A549 (cell line): ENCODE data around the gene SCFD1. TPM values are rescaled to one million over a fixed set of nuclear protein-coding genes. Genes with fewer than 3 reads are reported as not detected.
"Not testable (repeated sequence)": the region's sequence is repeated elsewhere in the genome, so short reads cannot be mapped to it uniquely, and the experiment has no call there.

ENCODE experiments used
- ATAC-seq, 2 experiments: fragments of 200-7000 bp in 1 of 2; fragments of >200 bp in 1 of 2; cut with Nextera tagmentation in 1 of 2; cut with Tn5 transposase in 1 of 2; 3 replicates each; pipeline versions ENCODE4 v1.8.0 to v1.9.1; 2018 to 2020; ENCODE audit warnings: mild to moderate bottlenecking in 1 of 2, moderate library complexity in 1 of 2
- CTCF ChIA-PET: fragments of 300-600 bp; sonication (Branson Sonifier 250); formaldehyde crosslinking; extraction: SDS; loops from one replicate; lab custom pipeline; 2021; ENCODE audit warnings: antibody characterized with exemption, inconsistent platforms; lab: Yijun Ruan, JAX
- POLR2A ChIA-PET: fragments of 350-600 bp; formaldehyde crosslinking; extraction: SDS; loops from one replicate; lab custom pipeline; 2021; ENCODE audit warnings: antibody characterized with exemption, inconsistent platforms; lab: Yijun Ruan, JAX
- DNase-seq, 2 experiments: peaks; one replicate each; pipeline versions ENCODE4 v3.0.0 to v3.0.0-alpha.2; 2011 to 2016; ENCODE audit warnings: low read depth in 1 of 2, low spot score in 1 of 2
- FAIRE-seq: peaks from 2 replicates; lab custom pipeline; 2011; peaks lifted over from hg19 to GRCh38; lab: Jason Lieb, UNC
- H3K27ac ChIP-seq, 2 experiments: fragments of >200 bp; sonication (Bioruptor Twin); formaldehyde crosslinking; 3 replicates each; pipeline ENCODE4 v1.5.1; 2016 to 2017
- H3K4me1 ChIP-seq: fragments of >200 bp; sonication (Bioruptor Twin); formaldehyde crosslinking; 3 replicates; pipeline ENCODE4 v1.6.1; 2016
- H3K4me2 ChIP-seq: fragments of >200 bp; sonication (Bioruptor Twin); formaldehyde crosslinking; 3 replicates; pipeline ENCODE4 v1.6.1; 2016
- H3K4me3 ChIP-seq: fragments of >200 bp; sonication (Bioruptor Twin); formaldehyde crosslinking; 3 replicates; pipeline ENCODE4 v1.5.1; 2016
- H3K9me3 ChIP-seq: fragments of >200 bp; sonication (Bioruptor Twin); formaldehyde crosslinking; 3 replicates; pipeline ENCODE4 v1.6.1; 2016
- ATOH8 ChIP-seq: fragments of 250-450 bp; sonication (Bioruptor Pico); IDR thresholded peaks from 2 replicates; pipeline ENCODE4 v1.5.0; 2020; ENCODE audit warnings: low read depth, mild to moderate bottlenecking, moderate library complexity
- CBX2 ChIP-seq: fragments of 200-600 bp; sonication (generic); IDR thresholded peaks from 2 replicates; pipeline ENCODE4 v1.6.1; 2016; ENCODE audit warnings: low read depth, mild to moderate bottlenecking, borderline replicate concordance
- CBX8 ChIP-seq: fragments of 200-600 bp; sonication (generic); IDR thresholded peaks from 2 replicates; pipeline ENCODE4 v1.6.1; 2016
- CHD2 ChIP-seq: fragments of 150-350 bp; IDR thresholded peaks from 2 replicates; pipeline ENCODE4 v1.6.1; 2014; ENCODE audit warnings: low read length; ENCODE audit not compliant: partially characterized antibody
- CTCF ChIP-seq: fragments of >200 bp; sonication (Bioruptor Twin); formaldehyde crosslinking; IDR thresholded peaks from 3 replicates; pipeline ENCODE4 v1.5.1; 2016
- EHF ChIP-seq: fragments of 250-450 bp; sonication (Bioruptor Pico); IDR thresholded peaks from 2 replicates; pipeline ENCODE4 v1.5.0; 2020; ENCODE audit warnings: mild to moderate bottlenecking
- ELK1 ChIP-seq: fragments of 150-350 bp; IDR thresholded peaks from 2 replicates; pipeline ENCODE4 v1.6.1; 2014; ENCODE audit warnings: low read depth, mild to moderate bottlenecking, low read length
- HOXB13 ChIP-seq: fragments of 250-450 bp; sonication (Bioruptor Pico); IDR thresholded peaks from 2 replicates; pipeline ENCODE4 v1.5.0; 2020; ENCODE audit warnings: low read depth, mild to moderate bottlenecking, moderate library complexity
- JUNB ChIP-seq: fragments of >200 bp; sonication (Bioruptor Twin); formaldehyde crosslinking; IDR thresholded peaks from 2 replicates; pipeline ENCODE4 v1.6.1; 2016
- KDM1A ChIP-seq: fragments of 200-600 bp; sonication (generic); IDR thresholded peaks from 2 replicates; pipeline ENCODE4 v1.6.1; 2016; ENCODE audit warnings: low read depth, mild to moderate bottlenecking
- MYC ChIP-seq: IDR thresholded peaks from 2 replicates; pipeline ENCODE4 v1.6.1; 2012; ENCODE audit warnings: mild to moderate bottlenecking, inconsistent platforms, low read length, improper control_type of control experiment, borderline replicate concordance
- NFE2L2 ChIP-seq: fragments of 150-350 bp; conservative IDR thresholded peaks from 2 replicates; pipeline ENCODE4 v1.6.1; 2014; ENCODE audit warnings: low read length
- NPAS2 ChIP-seq: fragments of 250-450 bp; sonication (Bioruptor Pico); IDR thresholded peaks from 2 replicates; pipeline ENCODE4 v1.8.0; 2022; ENCODE audit warnings: mild to moderate bottlenecking, moderate library complexity, borderline replicate concordance
- NR3C1 ChIP-seq: fragments of >200 bp; sonication (Bioruptor Twin); formaldehyde crosslinking; IDR thresholded peaks from 3 replicates; pipeline ENCODE4 v1.6.1; 2017
- RAD21 ChIP-seq, 2 experiments: fragments of >200 bp in 1 of 2; sonication (Bioruptor Twin) in 1 of 2; formaldehyde crosslinking in 1 of 2; IDR thresholded peaks in 1 of 2; conservative IDR thresholded peaks in 1 of 2; 2 replicates in 1 of 2; 3 replicates in 1 of 2; pipeline ENCODE4 v1.6.1; 2012 to 2018; ENCODE audit warnings: inconsistent platforms in 1 of 2
- RARB ChIP-seq: fragments of 250-450 bp; sonication (Bioruptor Pico); IDR thresholded peaks from 2 replicates; pipeline ENCODE4 v1.8.0; 2021; ENCODE audit warnings: mild to moderate bottlenecking, moderate library complexity
- RCOR1 ChIP-seq: fragments of 150-350 bp; IDR thresholded peaks from 2 replicates; pipeline ENCODE4 v1.6.1; 2014; ENCODE audit warnings: antibody characterized with exemption, low read length, low read depth
- USF2 ChIP-seq: fragments of 450-650 bp; IDR thresholded peaks from 2 replicates; pipeline ENCODE4 v1.6.1; 2014; ENCODE audit warnings: antibody characterized with exemption
- ZSCAN20 ChIP-seq: fragments of 250-450 bp; sonication (Bioruptor Pico); IDR thresholded peaks from 2 replicates; pipeline ENCODE4 v1.8.0; 2022; ENCODE audit warnings: mild to moderate bottlenecking, moderate library complexity
- WGBS: methylation state at CpG from one replicate; pipeline ENCODE4 v1.1.6; 2017; ENCODE audit errors: missing lambda C conversion rate; 5-methylcytosine and 5-hydroxymethylcytosine counted together
- polyA plus RNA-seq, 4 experiments: library from polyadenylated mRNA; depleted of rRNA in 3 of 4; stranded (reverse); fragments of >200 nt; fragmentation: RNase III in 1 of 4; extraction: RNeasy Plus Mini Kit Qiagen cat#74134 plus additional on column Dnase treatment in 1 of 4; gene quantifications; 2 replicates in 3 of 4; 3 replicates in 1 of 4; pipeline ENCODE4 v1.2.3, GENCODE V29; 2011 to 2017

Gene SCFD1
- polyA plus RNA-seq, 2 of the 4 experiments (the other 2 are of a cell fraction), result 52.1 to 158 TPM

- TF ChIP-seq MYC (no peak), CBX2 (no peak), RARB (CRISPR knock-in tag) (no peak), ATOH8 (no peak), CHD2 (no peak), USF2 (no peak), HOXB13 (CRISPR knock-in tag) (no peak), ZSCAN20 (no peak), RCOR1 (no peak), RAD21 (conservative IDR thresholded peaks at IDR 0.05 in 1 of 2, IDR thresholded peaks at IDR 0.05 in 1 of 2) (no peak), KDM1A (no peak), NR3C1 (no peak), ELK1 (no peak)
- H3K4me2 ChIP-seq, result no peak overlapping the region
- ChIA-PET POLR2A (interaction anchor here (0.5 kb wide), 1 partner anchor 219 kb away, joined by 5 read pairs; no protein-coding TSS in a partner anchor), CTCF (no interaction called here)
- ATAC-seq, result no peak
- peaks cover 7% of the 10 kb centered on the region for H3K4me1 ChIP-seq
- 87% methylated on average over 3 of the region's 3 CpGs for WGBS
- no peaks in the 10 kb centered on the region for H3K9me3 ChIP-seq
- H3K27ac ChIP-seq, result no peak overlapping the region
- no peak for FAIRE-seq
- H3K4me3 ChIP-seq, result no peak overlapping the region
- DNase-seq, result no peak
Observed at GRCh38 chr14:30638926-30639325, 16.8 kb downstream of the SCFD1 start.

- no peak for TF ChIP-seq JUNB
- no peak for TF ChIP-seq CTCF
- TF ChIP-seq MYC, result no peak
- no peak for TF ChIP-seq EHF
- TF ChIP-seq NFE2L2, result no peak
- no peak for TF ChIP-seq CBX8
- TF ChIP-seq NPAS2 (CRISPR knock-in tag), result no peak
- no peak for TF ChIP-seq NR3C1
- TF ChIP-seq, all 56 proteins: peak for 0
- H3K4me3 ChIP-seq, result no peak overlapping the region
- no peak overlapping the region for H3K4me2 ChIP-seq
- H3K27ac ChIP-seq, result no peak overlapping the region
- ChIA-PET CTCF (interaction anchor here (2.0 kb wide), 1 partner anchor 15 kb away, joined by 7 read pairs; no protein-coding TSS in a partner anchor), POLR2A (no interaction called here)
- DNase-seq (no peak), ATAC-seq (no peak), FAIRE-seq (no peak)
- 92% methylated on average over 1 of the region's 1 CpG for WGBS
- no peaks in the 10 kb centered on the region for H3K4me1 ChIP-seq
- peaks cover 15% of the 10 kb centered on the region; the same call in 2 of the 3 replicates for H3K9me3 ChIP-seq
Observed at GRCh38 chr14:30641207-30641606, 19.1 kb downstream of the SCFD1 start.

GRCh38 chr14:30644462-30644861, 22.3 kb downstream of the SCFD1 start:
- DNase-seq, POLR2A ChIA-PET, H3K4me3 ChIP-seq, ATAC-seq, H3K27ac ChIP-seq, FAIRE-seq, H3K4me2 ChIP-seq, H3K4me1 ChIP-seq: not testable (repeated sequence)
- 90% methylated on average over 5 of the region's 5 CpGs for WGBS
- CTCF ChIA-PET, result interaction anchor here (0.7 to 1.7 kb wide), 2 partner anchors 10 to 12 kb away, joined by 4 to 5 read pairs; no protein-coding TSS in a partner anchor
- peaks cover 15% of the 10 kb centered on the region; the same call in 2 of the 3 replicates for H3K9me3 ChIP-seq
